Panc1 (cell line): ENCODE data around the gene THTPA. TPM values are rescaled to one million over a fixed set of nuclear protein-coding genes. Genes with fewer than 3 reads are reported as not detected.

Experiments used
- ATAC-seq: fragments of 200-7000 bp; cut with Tn5 transposase; 2 replicates; pipeline ENCODE4 v1.9.1; 2020; ENCODE audit warnings: mild to moderate bottlenecking, moderate library complexity
- BruUV-seq: library from RNA; stranded (reverse); fragments of 400-500 nt; replicated peaks from 2 replicates; lab custom pipeline; 2021; lab: Mats Ljungman, UMichigan
- CTCF ChIA-PET: fragments of 300-600 bp; sonication (Branson Sonifier 250); formaldehyde crosslinking; loops from one replicate; lab custom pipeline; 2022; ENCODE audit warnings: antibody characterized with exemption; lab: Charles Lee
- POLR2A ChIA-PET: fragments of 300-600 bp; sonication (Branson Sonifier 250); formaldehyde crosslinking; loops from one replicate; lab custom pipeline; 2022; ENCODE audit warnings: antibody characterized with exemption; lab: Charles Lee
- DNase-seq: peaks from one replicate; pipeline ENCODE4 v3.0.0-alpha.2; 2010; ENCODE audit warnings: low read depth, low spot score
- H3K27ac ChIP-seq: 2 replicates; pipeline ENCODE4 v1.5.1; 2011; ENCODE audit warnings: mild to moderate bottlenecking, low read length, inconsistent platforms
- H3K27me3 ChIP-seq: fragments of 200-500 bp; sonication (Bioruptor generic); 2 replicates; pipeline ENCODE4 v1.6.0; 2014; ENCODE audit warnings: low read length, inconsistent platforms; ENCODE audit not compliant: control insufficient read depth, insufficient read depth
- H3K36me3 ChIP-seq: fragments of 200-500 bp; sonication (Bioruptor generic); 2 replicates; pipeline ENCODE4 v1.5.1; 2014; ENCODE audit warnings: inconsistent platforms, mild to moderate bottlenecking, low read length, moderate library complexity; ENCODE audit not compliant: control insufficient read depth, insufficient read depth
- H3K4me1 ChIP-seq: 2 replicates; pipeline ENCODE4 v1.5.1; 2011; ENCODE audit warnings: inconsistent platforms, mild to moderate bottlenecking, low read length, moderate library complexity; ENCODE audit not compliant: control insufficient read depth, insufficient read depth
- H3K4me3 ChIP-seq, 2 experiments: 2 replicates each; pipeline ENCODE4 v1.5.1; 2011 to 2012; ENCODE audit warnings: low read depth in 2 of 2, low read length in 2 of 2, mild to moderate bottlenecking in 2 of 2, inconsistent platforms in 1 of 2, moderate library complexity in 1 of 2
- H3K9me3 ChIP-seq: fragments of 200-500 bp; sonication (Bioruptor generic); 2 replicates; pipeline ENCODE4 v1.5.1; 2014; ENCODE audit warnings: low read depth, mild to moderate bottlenecking, inconsistent platforms, low read length, moderate library complexity; ENCODE audit not compliant: control insufficient read depth, insufficient read depth
- POLR2AphosphoS5 ChIP-seq: IDR thresholded peaks from 2 replicates; pipeline ENCODE4 v1.6.1; 2012; ENCODE audit warnings: mild to moderate bottlenecking, low read depth, low read length, moderate library complexity
- REST ChIP-seq, 2 experiments: IDR thresholded peaks; 2 replicates each; pipeline ENCODE4 v1.6.1; 2011 to 2012; ENCODE audit warnings: low read depth in 2 of 2, control low read depth in 1 of 2, low read length in 1 of 2, mild to moderate bottlenecking in 1 of 2, moderate library complexity in 1 of 2; ENCODE audit not compliant: insufficient read depth in 1 of 2
- SIN3A ChIP-seq: IDR thresholded peaks from 2 replicates; pipeline ENCODE4 v1.6.1; 2012; ENCODE audit warnings: low read depth, mild to moderate bottlenecking, low read length, moderate library complexity, borderline replicate concordance; ENCODE audit not compliant: insufficient read depth
- TCF7L2 ChIP-seq: IDR thresholded peaks from 2 replicates; pipeline ENCODE4 v1.6.1; 2011; ENCODE audit warnings: mild to moderate bottlenecking, low read depth, low read length, inconsistent platforms
- in situ Hi-C: cut with HindIII; loops from 2 replicates; pipeline ENCODE4 v1.10.0; 2016; ENCODE audit warnings: low sequenced_read_pairs, low pct_unique_long_range_greater_than_20kb
- intact Hi-C: fragments of 100-400 bp; cut with micrococcal nuclease; formaldehyde crosslinking; loops from one replicate; pipeline ENCODE4 v1.10.0; 2022; ENCODE audit not compliant: unreplicated experiment
- total RNA-seq: library from RNA; stranded (reverse); gene quantifications from one replicate; pipeline ENCODE4 v1.2.1, GENCODE V29; 2021; ENCODE audit not compliant: unreplicated experiment
- TF ChIP-seq, protein P1 (sequence below): fragments of 450-650 bp; IDR thresholded peaks from 2 replicates; pipeline ENCODE4 v1.5.1; 2017; ENCODE audit warnings: mild to moderate bottlenecking

THTPA gene
- total RNA-seq, 1 experiment from 2014 or later = 13.3 TPM

DNA sequence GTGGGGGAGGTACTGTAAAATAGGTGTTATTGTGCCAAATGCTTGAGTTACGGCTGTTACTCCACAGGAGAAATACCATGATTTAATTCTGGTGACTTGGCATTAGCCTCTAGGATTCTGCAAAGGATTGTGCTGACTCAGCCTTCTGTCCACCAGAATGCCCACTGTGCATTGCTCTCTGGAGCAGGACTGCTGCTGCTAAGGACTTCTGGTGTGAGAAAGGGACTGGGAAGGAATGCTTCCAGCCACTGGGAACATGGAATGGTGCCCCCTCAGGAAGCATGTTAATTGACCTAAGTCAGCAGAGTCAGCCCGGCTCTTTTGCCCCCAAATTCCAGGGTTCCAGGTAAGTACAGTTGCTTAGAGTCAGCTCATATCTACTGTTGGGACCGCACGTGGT, 37.4 kb upstream of the THTPA start:
- in situ Hi-C loops = no loop called here
- no peaks in the 10 kb centered on the region for H3K36me3 ChIP-seq
- no TSS peak for BruUV-seq
- DNase-seq (no peak), ATAC-seq (no peak)
- ChIA-PET CTCF (no interaction called here), POLR2A (no interaction called here)
- H3K27me3 ChIP-seq = no peaks in the 10 kb centered on the region
- no peaks in the 10 kb centered on the region for H3K4me1 ChIP-seq
- H3K9me3 ChIP-seq = no peaks in the 10 kb centered on the region
- intact Hi-C loops = no loop called here
- H3K4me3 ChIP-seq = no peak overlapping the region
- TF ChIP-seq TCF7L2 (no peak), SIN3A (no peak), REST (IDR thresholded peaks at IDR 0.05; ENCODE audit: insufficient read depth in 1 of 2, low read depth in 2 of 2, low read length in 1 of 2) (no peak), POLR2AphosphoS5 (no peak)
- TF ChIP-seq, protein P1, sequence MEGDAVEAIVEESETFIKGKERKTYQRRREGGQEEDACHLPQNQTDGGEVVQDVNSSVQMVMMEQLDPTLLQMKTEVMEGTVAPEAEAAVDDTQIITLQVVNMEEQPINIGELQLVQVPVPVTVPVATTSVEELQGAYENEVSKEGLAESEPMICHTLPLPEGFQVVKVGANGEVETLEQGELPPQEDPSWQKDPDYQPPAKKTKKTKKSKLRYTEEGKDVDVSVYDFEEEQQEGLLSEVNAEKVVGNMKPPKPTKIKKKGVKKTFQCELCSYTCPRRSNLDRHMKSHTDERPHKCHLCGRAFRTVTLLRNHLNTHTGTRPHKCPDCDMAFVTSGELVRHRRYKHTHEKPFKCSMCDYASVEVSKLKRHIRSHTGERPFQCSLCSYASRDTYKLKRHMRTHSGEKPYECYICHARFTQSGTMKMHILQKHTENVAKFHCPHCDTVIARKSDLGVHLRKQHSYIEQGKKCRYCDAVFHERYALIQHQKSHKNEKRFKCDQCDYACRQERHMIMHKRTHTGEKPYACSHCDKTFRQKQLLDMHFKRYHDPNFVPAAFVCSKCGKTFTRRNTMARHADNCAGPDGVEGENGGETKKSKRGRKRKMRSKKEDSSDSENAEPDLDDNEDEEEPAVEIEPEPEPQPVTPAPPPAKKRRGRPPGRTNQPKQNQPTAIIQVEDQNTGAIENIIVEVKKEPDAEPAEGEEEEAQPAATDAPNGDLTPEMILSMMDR = no peak
- no peak overlapping the region for H3K27ac ChIP-seq

GRCh38 chr14:23520899-23521533, 35.1 kb upstream of the THTPA start:
- BruUV-seq = no TSS peak
- no peak for TF ChIP-seq REST (IDR thresholded peaks at IDR 0.05; ENCODE audit: insufficient read depth in 1 of 2, low read depth in 2 of 2, low read length in 1 of 2)
- TF ChIP-seq POLR2AphosphoS5 = no peak
- no peak for TF ChIP-seq SIN3A
- TF ChIP-seq, protein P1 = no peak
- no peak for TF ChIP-seq TCF7L2
- Histone ChIP-seq H3K4me1 (no peaks in the 10 kb centered on the region), H3K36me3 (no peaks in the 10 kb centered on the region), H3K9me3 (no peaks in the 10 kb centered on the region), H3K27me3 (no peaks in the 10 kb centered on the region), H3K27ac (no peak overlapping the region), H3K4me3 (no peak overlapping the region)
- POLR2A ChIA-PET = no interaction called here
- in situ Hi-C loops = no loop called here
- DNase-seq (no peak), ATAC-seq (no peak)
- intact Hi-C loops = no loop called here
- CTCF ChIA-PET = no interaction called here
